CD14-positive monocyte (primary cell): ENCODE measurements around the gene PABPC1L. TPM values are rescaled to one million over a fixed set of nuclear protein-coding genes. Genes with fewer than 3 reads are reported as not detected.

Experiments used
- DNase-seq, 3 donors: peaks; one replicate each; pipeline ENCODE4 v3.0.0-alpha.2; 2011 to 2022
- H2AFZ ChIP-seq: 2 replicates; pipeline ENCODE4 v1.6.0; 2012; ENCODE audit warnings: mild to moderate bottlenecking, low read depth, low read length, inconsistent platforms; ENCODE audit not compliant: insufficient read depth, poor library complexity, severe bottlenecking
- H3K27ac ChIP-seq, 2 donors: 1 replicate in 1 of 2; 2 replicates in 1 of 2; pipeline ENCODE4 v1.5.1; 2012 to 2013; ENCODE audit warnings: low read length in 2 of 2, control low read depth in 1 of 2, inconsistent platforms in 1 of 2, low read depth in 1 of 2, mild to moderate bottlenecking in 1 of 2
- H3K27me3 ChIP-seq, 2 donors: one replicate each; pipeline versions ENCODE4 v1.6.0 to v1.6.1; 2011 to 2013; ENCODE audit warnings: low read length in 2 of 2; ENCODE audit not compliant: control insufficient read depth in 2 of 2, insufficient read depth in 2 of 2
- H3K36me3 ChIP-seq, 2 donors: replicated peaks in 1 of 2; 1 replicate in 1 of 2; 2 replicates in 1 of 2; pipeline versions ENCODE4 v1.5.1 to v1.6.1; 2012 to 2013; ENCODE audit warnings: low read length in 2 of 2, control low read depth in 1 of 2, inconsistent platforms in 1 of 2, mild to moderate bottlenecking in 1 of 2; ENCODE audit not compliant: insufficient read depth in 2 of 2, control insufficient read depth in 1 of 2
- H3K4me1 ChIP-seq, 2 donors: 1 replicate in 1 of 2; 2 replicates in 1 of 2; pipeline versions ENCODE4 v1.5.1 to v1.6.1; 2012 to 2013; ENCODE audit warnings: low read length in 2 of 2, control low read depth in 1 of 2, inconsistent platforms in 1 of 2, mild to moderate bottlenecking in 1 of 2, moderate library complexity in 1 of 2; ENCODE audit not compliant: insufficient read depth in 2 of 2, control insufficient read depth in 1 of 2
- H3K4me2 ChIP-seq: replicated peaks from 2 replicates; pipeline ENCODE3; 2012; ENCODE audit warnings: low read length, moderate library complexity, mild to moderate bottlenecking; ENCODE audit not compliant: poor library complexity, severe bottlenecking; ENCODE audit errors: extremely low read depth
- H3K4me3 ChIP-seq, 3 experiments: fragments of 200-600 bp in 1 of 3; sonication (generic) in 1 of 3; replicated peaks in 1 of 3; 1 replicate in 2 of 3; 2 replicates in 1 of 3; pipeline ENCODE4 v1.5.1; 2011 to 2013; ENCODE audit warnings: low read length in 3 of 3, mild to moderate bottlenecking in 3 of 3, control low read depth in 2 of 3, low read depth in 2 of 3, inconsistent platforms in 1 of 3, moderate library complexity in 1 of 3
- H3K79me2 ChIP-seq: 2 replicates; pipeline ENCODE4 v1.6.0; 2012; ENCODE audit warnings: mild to moderate bottlenecking, control low read depth, inconsistent platforms, low read length, moderate library complexity; ENCODE audit not compliant: insufficient read depth
- H3K9ac ChIP-seq: 2 replicates; pipeline ENCODE4 v1.6.0; 2017; ENCODE audit warnings: low read length, mild to moderate bottlenecking; ENCODE audit not compliant: insufficient read depth, poor library complexity, severe bottlenecking
- H3K9me3 ChIP-seq, 2 donors: replicated peaks in 1 of 2; 1 replicate in 1 of 2; 2 replicates in 1 of 2; pipeline versions ENCODE4 v1.5.1 to v1.6.1; 2012 to 2013; ENCODE audit warnings: low read length in 2 of 2, control low read depth in 1 of 2; ENCODE audit not compliant: control insufficient read depth in 1 of 2, insufficient read depth in 1 of 2
- H4K20me1 ChIP-seq: 2 replicates; pipeline ENCODE4 v1.6.0; 2012; ENCODE audit warnings: mild to moderate bottlenecking, low read length, control low read depth, moderate library complexity; ENCODE audit not compliant: insufficient read depth
- H3K27ac Mint-ChIP-seq, 7 donors: one replicate each; pipeline ENCODE4 v1.8.0; 2020; ENCODE audit warnings: mild to moderate bottlenecking in 7 of 7, mixed read lengths in 7 of 7, moderate library complexity in 6 of 7, inconsistent platforms in 2 of 7
- H3K27me3 Mint-ChIP-seq, 3 donors: one replicate each; pipeline ENCODE4 v1.8.0; 2021 to 2022; ENCODE audit warnings: low read depth in 3 of 3, mild to moderate bottlenecking in 3 of 3, mixed read lengths in 3 of 3, moderate library complexity in 3 of 3, inconsistent platforms in 1 of 3
- H3K36me3 Mint-ChIP-seq, 2 donors: one replicate each; pipeline ENCODE4 v1.8.0; 2020; ENCODE audit warnings: mixed read lengths in 2 of 2, inconsistent platforms in 1 of 2, mild to moderate bottlenecking in 1 of 2
- H3K4me1 Mint-ChIP-seq: one replicate; pipeline ENCODE4 v1.8.0; 2020; ENCODE audit warnings: mild to moderate bottlenecking, mixed read lengths
- H3K4me3 Mint-ChIP-seq, 2 donors: one replicate each; pipeline ENCODE4 v1.8.0; 2020; ENCODE audit warnings: mild to moderate bottlenecking in 2 of 2, mixed read lengths in 2 of 2, moderate library complexity in 1 of 2
- H3K9me3 Mint-ChIP-seq, 7 donors: one replicate each; pipeline ENCODE4 v1.8.0; 2020 to 2022; ENCODE audit warnings: mixed read lengths in 7 of 7, mild to moderate bottlenecking in 6 of 7, moderate library complexity in 6 of 7, inconsistent platforms in 2 of 7
- WGBS: methylation state at CpG from one replicate; pipeline ENCODE4 v1.1.5; 2013; ENCODE audit warnings: missing lambda C conversion rate; ENCODE audit not compliant: insufficient coverage; 5-methylcytosine and 5-hydroxymethylcytosine counted together
- intact Hi-C, 2 donors: fragments of 100-400 bp; cut with micrococcal nuclease; formaldehyde crosslinking; loops; one replicate each; pipeline versions ENCODE4 v1.15.0 to v1.15.1; 2023
- polyA plus RNA-seq, 3 donors: library from polyadenylated mRNA; depleted of rRNA in 1 of 3; unstranded in 2 of 3; stranded (reverse) in 1 of 3; fragments of 300-500 nt in 2 of 3; fragments of >200 nt in 1 of 3; fragmentation: Illumina TruSeq in 2 of 3; gene quantifications; 1 replicate in 2 of 3; 2 replicates in 1 of 3; pipeline ENCODE4 v1.2.3, GENCODE V29; 2012 to 2021
- TF ChIP-seq, protein P1 (sequence below): fragments of 200-600 bp; IDR thresholded peaks from one replicate; pipeline ENCODE4 v1.8.0; 2022; ENCODE audit warnings: antibody characterized with exemption, mild to moderate bottlenecking

PABPC1L gene
- polyA plus RNA-seq, 3 donors, result 0.21 to 69.1 TPM; not detected in 1

DNA sequence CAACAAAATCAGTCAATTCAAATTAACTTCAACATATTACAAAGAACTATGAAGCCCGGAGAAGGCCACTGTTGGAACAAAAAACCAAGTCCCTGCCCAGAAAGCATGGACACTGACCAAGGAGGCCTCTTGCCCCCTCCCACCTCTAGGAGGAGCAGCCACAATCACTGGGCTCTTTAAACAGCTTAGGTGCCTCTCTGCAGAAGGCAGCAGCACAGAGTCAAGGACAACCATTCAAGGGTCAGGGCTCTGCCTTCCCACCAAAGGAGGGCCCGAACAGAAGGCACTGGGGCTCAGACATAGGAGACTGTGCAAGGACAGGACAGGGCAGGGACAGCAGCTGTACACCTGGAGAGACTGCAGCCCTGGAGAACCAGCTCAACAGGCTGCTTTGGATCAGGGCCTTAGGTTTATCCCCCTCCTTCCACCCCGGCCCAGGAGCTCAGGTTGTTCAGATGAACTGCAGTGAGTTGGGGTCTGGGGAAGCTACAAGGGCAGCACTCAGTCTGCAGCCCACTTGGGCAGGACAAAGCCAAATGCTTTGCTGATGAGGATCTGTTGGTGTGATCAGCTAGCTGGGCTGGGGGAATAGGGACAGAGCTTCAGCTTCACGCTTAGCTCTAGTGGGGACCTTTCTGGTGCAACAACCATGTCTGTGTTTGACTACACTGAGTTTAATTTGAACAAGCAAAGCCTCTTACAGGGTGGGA lies 32.6 kb downstream of the PABPC1L start:
- Histone ChIP-seq H3K9ac (no peak overlapping the region), H3K36me3 (peaks cover 78 to 97% of the 10 kb centered on the region in 2 donors), H3K27me3 (no peaks in the 10 kb centered on the region), H3K27ac (no peak overlapping the region), H3K4me3 (no peak overlapping the region), H3K4me1 (peaks cover 6 to 7% of the 10 kb centered on the region in 2 donors), H3K9me3 (no peaks in the 10 kb centered on the region), H3K4me2 (no peak overlapping the region), H4K20me1 (no peaks in the 10 kb centered on the region), H2AFZ (no peak overlapping the region), H3K79me2 (no peaks in the 10 kb centered on the region)
- H3K27me3 Mint-ChIP-seq, result peaks cover 0 to 3% (median 0%) of the 10 kb centered on the region in 3 donors
- H3K36me3 Mint-ChIP-seq, result peaks cover 74 to 82% of the 10 kb centered on the region in 2 donors
- peaks cover 11% of the 10 kb centered on the region for H3K4me1 Mint-ChIP-seq
- no peak overlapping the region for H3K4me3 Mint-ChIP-seq
- peak overlapping the region in 2 of 7 donors; percentile 46 to 47 for H3K27ac Mint-ChIP-seq
- H3K9me3 Mint-ChIP-seq, result no peaks in the 10 kb centered on the region
- TF ChIP-seq, protein P1, sequence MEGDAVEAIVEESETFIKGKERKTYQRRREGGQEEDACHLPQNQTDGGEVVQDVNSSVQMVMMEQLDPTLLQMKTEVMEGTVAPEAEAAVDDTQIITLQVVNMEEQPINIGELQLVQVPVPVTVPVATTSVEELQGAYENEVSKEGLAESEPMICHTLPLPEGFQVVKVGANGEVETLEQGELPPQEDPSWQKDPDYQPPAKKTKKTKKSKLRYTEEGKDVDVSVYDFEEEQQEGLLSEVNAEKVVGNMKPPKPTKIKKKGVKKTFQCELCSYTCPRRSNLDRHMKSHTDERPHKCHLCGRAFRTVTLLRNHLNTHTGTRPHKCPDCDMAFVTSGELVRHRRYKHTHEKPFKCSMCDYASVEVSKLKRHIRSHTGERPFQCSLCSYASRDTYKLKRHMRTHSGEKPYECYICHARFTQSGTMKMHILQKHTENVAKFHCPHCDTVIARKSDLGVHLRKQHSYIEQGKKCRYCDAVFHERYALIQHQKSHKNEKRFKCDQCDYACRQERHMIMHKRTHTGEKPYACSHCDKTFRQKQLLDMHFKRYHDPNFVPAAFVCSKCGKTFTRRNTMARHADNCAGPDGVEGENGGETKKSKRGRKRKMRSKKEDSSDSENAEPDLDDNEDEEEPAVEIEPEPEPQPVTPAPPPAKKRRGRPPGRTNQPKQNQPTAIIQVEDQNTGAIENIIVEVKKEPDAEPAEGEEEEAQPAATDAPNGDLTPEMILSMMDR, result no peak
- intact Hi-C loops, result no loop called here
- DNase-seq, result no peak
- 100% methylated on average over 3 of the region's 4 CpGs for WGBS

DNA sequence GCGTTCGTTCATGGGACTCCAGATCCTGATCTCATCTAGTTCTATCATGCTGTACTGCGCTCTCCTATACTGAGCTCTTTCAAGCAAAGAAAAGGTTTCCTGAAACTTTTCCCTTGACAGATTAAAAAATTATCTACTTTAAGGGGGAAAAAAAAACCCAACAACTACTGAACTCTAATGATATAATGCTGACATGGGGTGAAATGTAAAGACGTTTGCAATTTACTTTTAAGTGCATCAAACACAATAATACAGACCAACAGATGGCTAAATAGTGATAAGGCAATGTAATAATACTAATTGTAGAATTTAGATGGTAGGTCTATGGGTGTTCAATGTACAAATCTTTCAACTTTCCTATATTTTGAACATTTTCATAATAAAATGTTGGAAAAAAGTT lies 34.0 kb downstream of the PABPC1L start:
- no peak overlapping the region for H3K27ac ChIP-seq
- no peaks in the 10 kb centered on the region for H3K27me3 ChIP-seq
- H3K9me3 ChIP-seq, result no peaks in the 10 kb centered on the region
- intact Hi-C loops, result no loop called here
- H3K36me3 Mint-ChIP-seq, result peaks cover 73 to 77% of the 10 kb centered on the region in 2 donors
- 100% methylated on average over 2 of the region's 4 CpGs for WGBS
- no peak overlapping the region for H3K9ac ChIP-seq
- no peaks in the 10 kb centered on the region for H3K9me3 Mint-ChIP-seq
- H3K36me3 ChIP-seq, result peaks cover 81 to 93% of the 10 kb centered on the region in 2 donors
- peaks cover 8 to 9% of the 10 kb centered on the region in 2 donors for H3K4me1 ChIP-seq
- H3K27ac Mint-ChIP-seq, result no peak overlapping the region
- H3K4me3 Mint-ChIP-seq, result no peak overlapping the region
- H2AFZ ChIP-seq, result no peak overlapping the region
- H3K4me1 Mint-ChIP-seq, result peaks cover 15% of the 10 kb centered on the region
- H3K4me2 ChIP-seq, result no peak overlapping the region
- DNase-seq, result no peak
- H3K79me2 ChIP-seq, result no peaks in the 10 kb centered on the region
- H3K27me3 Mint-ChIP-seq, result peaks cover 0 to 3% (median 0%) of the 10 kb centered on the region in 3 donors
- TF ChIP-seq, protein P1, result no peak
- H3K4me3 ChIP-seq, result no peak overlapping the region
- no peaks in the 10 kb centered on the region for H4K20me1 ChIP-seq
